ENCODE data around the gene L3HYPDH.
"Not testable (repeated sequence)": the region's sequence is repeated elsewhere in the genome, so short reads cannot be mapped to it uniquely, and the experiment has no call there.

Gene L3HYPDH

DNA sequence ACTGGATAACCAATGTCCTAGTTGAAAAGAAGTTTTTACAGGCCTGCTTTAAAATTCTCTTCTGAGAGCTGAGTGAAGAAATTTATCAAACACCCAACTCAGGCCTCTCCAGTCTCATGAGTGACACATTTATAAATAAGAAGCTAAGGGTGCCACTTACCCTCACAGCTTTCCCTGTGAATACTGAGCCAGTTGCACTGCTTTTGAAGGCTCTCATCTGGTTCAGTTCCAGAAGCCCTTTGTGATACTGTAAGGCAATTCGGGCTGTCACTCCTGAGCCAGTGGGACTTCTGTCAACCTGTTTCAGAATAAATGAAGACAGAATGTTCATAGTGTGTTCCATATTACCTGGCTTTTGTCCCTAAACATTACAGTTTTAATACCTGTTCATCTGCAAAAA is 8.5 kb downstream of the L3HYPDH start:
- DNase-seq = no peak

- DNase-seq = no peak
These were observed 10.0 kb downstream of the L3HYPDH start for GRCh38 chr14:59474172-59474571.

DNA sequence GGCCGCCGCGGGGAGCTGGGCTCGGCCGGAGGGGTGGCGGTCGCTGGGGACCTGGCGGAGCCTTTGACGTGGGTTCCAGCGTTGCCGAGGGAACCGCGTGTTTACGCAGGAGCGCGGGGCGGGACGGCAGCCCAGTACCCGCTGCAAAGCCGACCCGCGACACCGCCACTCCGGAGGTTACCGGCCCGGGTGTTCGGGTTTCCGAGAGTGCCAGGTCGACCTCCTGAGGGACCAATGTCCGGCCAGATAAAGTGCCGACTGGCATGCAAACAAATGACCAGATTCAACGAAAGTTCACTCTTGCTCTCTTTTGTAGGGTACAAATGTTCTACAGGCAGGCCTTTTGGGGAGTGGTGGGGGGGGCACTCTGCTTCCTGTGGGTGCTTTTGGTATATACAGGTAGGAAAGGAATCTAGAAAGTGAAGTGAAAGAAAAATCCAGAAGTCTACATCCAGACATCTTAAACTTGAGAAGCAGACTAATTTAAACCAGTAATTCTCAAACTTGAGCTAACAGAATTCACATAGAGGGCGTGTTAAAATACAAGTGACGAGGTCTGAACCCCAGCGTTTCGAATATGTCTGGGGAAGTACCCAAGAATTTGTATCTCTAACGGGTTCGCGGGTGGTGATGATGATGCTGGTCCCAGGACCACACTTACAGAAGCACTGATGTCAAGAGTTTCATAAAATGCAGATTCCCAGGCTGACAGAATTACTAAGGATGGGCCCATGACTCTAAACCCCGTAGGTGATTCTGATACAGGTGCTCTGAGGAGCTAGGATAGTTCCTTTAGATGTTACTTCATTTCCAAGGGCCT is 18.7 kb downstream of the L3HYPDH start, which contains the start of gene GPR135:
GPR135 (minus strand) TSS at position 65 of the 820 bp plus-strand sequence. CDS start 154 bp downstream, outside the sequence.
- DNase-seq = no peak

GRCh38 chr14:59464486-59465315 is 19.5 kb downstream of the L3HYPDH start:
- no peak for DNase-seq

DNA sequence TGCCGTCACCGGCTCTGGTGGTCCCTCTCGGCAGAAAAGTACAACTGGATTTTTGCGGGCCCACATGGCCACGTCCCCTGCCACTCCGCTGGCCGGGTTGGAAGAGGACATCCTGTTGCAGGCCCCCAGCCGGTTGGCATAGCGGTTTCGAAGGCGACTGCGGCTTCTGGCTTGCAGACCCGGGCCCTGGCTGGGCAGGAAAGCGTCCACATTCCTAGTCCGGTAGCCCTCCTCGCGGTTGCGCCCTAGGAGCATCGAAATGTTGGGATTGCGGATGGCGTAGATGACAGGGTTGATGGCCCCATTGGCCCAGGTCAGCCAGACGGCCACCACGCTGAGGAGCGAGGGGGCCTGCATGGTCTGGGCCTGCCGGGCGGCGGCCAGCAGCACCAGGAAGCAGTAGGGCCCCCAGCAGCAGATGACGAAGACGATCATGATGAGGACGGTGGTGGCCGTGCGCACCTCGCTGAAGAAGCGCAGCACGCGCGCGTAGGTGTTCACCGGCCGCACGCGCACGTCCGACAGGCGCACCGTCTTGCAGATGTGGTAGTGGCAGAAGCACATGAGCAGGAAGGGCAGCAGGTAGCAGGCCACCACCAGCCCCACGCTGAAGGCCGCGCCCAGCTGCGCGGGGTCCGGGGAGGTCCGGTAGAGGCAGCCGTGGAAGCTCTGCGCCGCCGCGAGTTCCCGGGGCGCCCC is 20.3 kb downstream of the L3HYPDH start:
- no peak for DNase-seq

- DNase-seq = no peak
These were observed 22.3 kb downstream of the L3HYPDH start for GRCh38 chr14:59461891-59462290.

- DNase-seq = no peak
These were observed 23.8 kb downstream of the L3HYPDH start for GRCh38 chr14:59460378-59460777.

DNA sequence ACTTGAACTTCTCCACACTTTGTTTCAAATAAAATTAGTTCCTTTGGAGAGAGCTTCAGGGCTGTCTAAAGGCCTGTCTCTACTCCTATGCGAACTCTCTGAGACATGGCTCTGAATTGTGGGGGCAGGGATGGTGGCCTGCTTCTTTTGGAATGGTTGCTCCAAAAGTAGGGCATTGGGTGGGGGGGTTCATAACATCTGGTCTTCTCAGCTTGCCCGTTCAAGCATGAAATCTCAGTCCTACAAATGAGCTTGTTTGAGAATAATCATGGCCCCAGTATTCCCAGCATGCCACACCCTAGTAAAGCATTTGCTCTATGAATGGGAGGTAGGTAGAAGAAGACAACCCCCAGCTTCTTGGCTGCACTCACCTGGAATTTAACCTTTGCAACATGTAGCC is 25.7 kb downstream of the L3HYPDH start:
- DNase-seq = no peak

GRCh38 chr14:59455411-59455810 is 28.8 kb downstream of the L3HYPDH start:
- no peak for DNase-seq

DNA sequence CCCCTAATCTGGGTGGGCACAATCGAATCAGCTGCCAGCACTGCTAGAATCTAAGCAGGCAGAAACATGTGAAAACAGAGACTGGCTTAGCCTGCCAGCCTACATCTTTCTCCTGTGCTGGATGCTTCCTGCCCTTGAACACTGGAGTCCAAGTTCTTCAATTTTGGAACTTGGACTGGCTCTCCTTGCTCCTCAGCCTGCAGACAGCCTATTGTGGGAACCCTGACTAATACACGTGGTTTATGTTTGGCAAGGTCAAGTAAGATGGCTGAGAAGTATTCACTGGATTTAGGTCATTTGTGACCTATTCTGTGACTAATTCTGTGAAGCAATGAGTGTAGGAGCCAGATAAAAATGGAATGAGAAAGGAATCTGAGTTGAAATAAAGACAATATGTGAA is 30.1 kb downstream of the L3HYPDH start:
- DNase-seq = peak; percentile 32

- DNase-seq = no peak
These were observed 32.4 kb downstream of the L3HYPDH start for GRCh38 chr14:59451849-59452248.

DNA sequence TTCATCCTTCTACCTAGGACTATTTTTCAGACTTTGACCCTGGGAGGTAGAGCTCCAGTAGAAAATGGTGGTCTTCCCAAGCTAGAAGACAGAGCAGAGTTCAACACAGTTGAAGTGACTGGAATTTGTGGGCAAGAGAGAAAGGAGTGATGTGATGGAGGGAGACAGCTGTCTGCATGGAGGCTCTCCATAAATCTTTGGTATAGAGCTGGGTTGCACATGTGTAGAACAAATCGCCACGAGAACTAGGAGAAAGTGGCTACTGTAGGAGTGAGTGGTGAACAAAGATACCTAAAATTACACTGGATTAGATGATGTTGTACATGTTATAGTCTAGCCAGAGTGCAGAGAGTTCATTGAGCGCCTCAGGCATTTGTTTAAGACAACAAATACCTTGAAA is 33.5 kb downstream of the L3HYPDH start:
- no peak for DNase-seq

DNA sequence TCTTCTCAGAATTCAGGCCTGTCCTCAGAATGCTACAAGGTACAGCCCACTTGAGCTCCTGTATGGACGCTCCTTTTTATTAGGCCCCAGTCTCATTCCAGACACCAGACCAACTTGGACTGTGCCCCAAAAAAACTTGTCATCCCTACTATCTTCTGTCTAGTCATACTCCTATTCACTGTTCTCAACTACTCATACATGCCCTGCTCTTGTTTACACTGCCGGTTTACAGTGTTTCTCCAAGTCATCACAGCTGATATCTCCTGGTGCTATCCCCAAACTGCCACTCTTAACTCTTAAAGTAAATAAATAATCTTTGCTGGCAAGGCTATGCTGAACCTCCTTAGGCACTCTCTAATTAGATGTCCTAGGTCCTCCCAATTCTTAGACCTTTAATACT is 35.5 kb downstream of the L3HYPDH start:
- not testable (repeated sequence) for DNase-seq

DNA sequence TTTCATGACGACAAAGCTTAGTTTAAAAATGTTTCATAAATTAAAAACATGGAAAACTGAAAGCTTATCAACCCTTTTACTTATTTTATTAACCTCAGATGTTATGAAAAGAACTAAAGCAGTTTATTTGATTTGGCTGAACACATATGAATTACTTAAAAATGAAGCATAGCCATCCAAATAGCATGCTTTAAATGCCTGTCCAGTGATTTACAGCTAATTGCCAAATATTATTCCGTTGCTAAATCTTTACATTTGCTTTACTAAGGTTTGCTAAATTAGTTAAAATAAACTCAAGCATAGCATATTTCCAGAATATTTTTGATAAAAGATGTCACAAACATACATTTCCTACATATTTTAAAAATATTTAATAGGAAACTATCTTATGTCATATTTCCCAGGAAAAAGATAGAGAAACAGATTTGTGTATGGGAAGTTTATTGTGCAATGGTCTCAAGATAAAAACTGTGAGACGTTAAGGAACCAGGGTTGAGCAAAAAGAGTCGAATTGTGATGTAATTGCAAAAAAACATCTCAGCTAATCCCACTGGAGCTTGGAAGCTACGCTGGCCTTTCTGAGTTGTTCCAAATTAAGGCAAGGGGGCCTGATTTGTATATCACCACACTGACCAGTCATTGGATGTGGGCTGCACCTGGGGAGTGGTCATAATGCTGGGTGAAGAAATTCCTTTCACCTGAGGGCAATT is 44.8 kb downstream of the L3HYPDH start:
- DNase-seq = peak; percentile 29

DNA sequence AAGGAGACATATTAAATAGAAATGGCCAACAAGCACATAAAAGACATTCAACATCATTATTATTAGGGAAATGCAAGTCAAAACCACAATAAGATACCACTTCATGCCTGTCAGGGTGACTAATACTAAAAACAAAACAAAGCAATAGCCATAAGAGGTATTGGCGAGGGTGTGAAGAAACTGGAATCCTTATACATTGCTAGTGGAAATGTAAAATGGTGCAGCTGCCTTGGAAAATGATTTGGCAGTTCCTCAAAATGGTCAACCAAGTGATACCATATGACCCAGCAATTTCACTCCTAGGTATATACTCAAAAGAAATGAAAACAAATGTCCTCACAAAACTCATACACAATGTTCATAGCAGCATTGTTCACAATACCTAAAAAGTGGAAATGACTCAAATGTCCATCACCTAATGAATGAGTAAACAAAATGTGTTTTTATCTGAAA is 46.0 kb downstream of the L3HYPDH start:
- peak; percentile 51 for DNase-seq

- peak; percentile 78 for DNase-seq
These were observed 48.2 kb downstream of the L3HYPDH start for GRCh38 chr14:59435987-59436386.

- DNase-seq = no peak
These were observed 49.1 kb downstream of the L3HYPDH start for GRCh38 chr14:59435101-59435500.

- no peak for DNase-seq
These were observed 54.4 kb downstream of the L3HYPDH start for GRCh38 chr14:59429790-59430189.

GRCh38 chr14:59428581-59429012 is 55.6 kb downstream of the L3HYPDH start:
- peak; percentile 42 for DNase-seq

DNA sequence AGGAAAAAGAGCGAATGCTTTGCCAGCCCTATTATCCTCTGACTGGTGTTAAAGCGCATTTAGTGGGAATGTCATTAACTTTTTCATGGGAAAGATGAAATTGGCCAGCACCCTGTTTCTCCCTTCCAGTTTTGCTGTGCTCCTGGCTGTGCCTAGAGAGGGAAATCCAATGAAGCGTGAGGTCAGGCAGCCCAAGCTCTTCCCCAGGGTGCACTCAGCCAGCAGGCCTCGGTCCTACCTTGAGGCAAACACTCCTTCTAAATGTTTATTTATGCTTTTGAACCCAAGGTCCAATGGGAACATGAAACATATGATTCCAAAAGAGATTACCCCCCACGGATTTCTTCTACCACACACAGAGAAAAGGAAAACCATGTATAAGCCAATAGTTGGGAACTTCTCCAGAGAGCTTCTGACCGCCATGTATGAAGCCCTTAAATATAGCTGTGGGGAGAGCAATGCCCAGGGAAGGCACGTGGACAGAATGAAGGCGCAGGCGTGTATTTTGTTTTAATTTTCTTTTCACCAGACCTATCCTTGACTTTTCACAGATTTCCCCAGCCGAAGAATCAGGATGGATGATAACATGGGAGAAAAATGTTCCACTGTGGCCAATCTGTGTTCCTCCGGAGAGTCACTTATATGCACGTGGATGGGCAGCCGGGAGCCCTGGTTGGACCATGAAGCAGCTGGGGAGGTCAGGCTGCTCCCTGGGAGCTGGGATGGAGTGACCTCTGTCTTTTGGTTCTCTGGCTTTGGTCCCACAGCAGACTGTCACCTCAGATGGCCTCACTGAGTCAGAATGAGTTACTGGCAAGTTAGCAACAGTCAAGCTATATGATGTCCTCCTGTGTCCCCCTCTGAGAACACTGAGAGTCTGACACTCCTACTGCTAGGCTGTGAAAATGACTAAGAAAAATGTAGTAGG is 56.3 kb downstream of the L3HYPDH start:
- no peak for DNase-seq

GRCh38 chr14:59425322-59425935 is 58.8 kb downstream of the L3HYPDH start:
- DNase-seq = peak; percentile 69

Measured in MV-4-11 (cell line).